RWPE1 (cell line): ENCODE measurements around the gene THSD4.

Experiments used
- CTCF ChIA-PET: fragments of 350-600 bp; sonication (Branson Sonifier 250); formaldehyde crosslinking; extraction: SDS; loops from one replicate; lab custom pipeline; 2021; lab: Yijun Ruan, JAX
- POLR2A ChIA-PET: fragments of 400-600 bp; formaldehyde crosslinking; extraction: SDS; loops from one replicate; lab custom pipeline; 2020; ENCODE audit warnings: antibody characterized with exemption; ENCODE audit not compliant: low non-redundant PET; lab: Yijun Ruan, JAX
- DNase-seq: peaks from one replicate; pipeline ENCODE4 v3.0.0; 2012; ENCODE audit warnings: low spot score
- H3K27ac ChIP-seq: fragments of 450-650 bp; 2 replicates; pipeline ENCODE4 v1.5.1; 2017
- TF ChIP-seq, protein P1 (sequence below): fragments of 450-650 bp; conservative IDR thresholded peaks from 2 replicates; pipeline ENCODE4 v1.5.1; 2017; ENCODE audit warnings: low read depth, mild to moderate bottlenecking

THSD4 gene

DNA sequence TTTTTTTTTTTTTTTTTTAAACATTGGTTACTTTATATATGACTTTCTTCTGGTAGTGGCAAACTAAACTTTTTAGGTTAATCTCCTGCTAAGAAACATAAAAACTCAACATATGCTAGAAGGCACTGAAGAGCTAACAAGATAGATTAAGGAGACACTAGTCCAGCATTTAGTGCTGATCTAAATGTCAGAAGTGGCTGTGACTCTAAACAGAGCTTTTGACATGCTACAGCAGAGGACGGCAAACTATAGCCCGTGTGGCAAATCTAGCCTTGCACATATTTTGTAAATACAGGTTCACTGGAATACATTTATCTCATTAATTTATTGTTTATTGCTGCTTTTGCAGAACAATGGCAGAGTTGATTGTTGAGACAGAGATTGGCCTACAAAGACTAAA lies 715.7 kb downstream of the THSD4 start:
- TF ChIP-seq, protein P1, sequence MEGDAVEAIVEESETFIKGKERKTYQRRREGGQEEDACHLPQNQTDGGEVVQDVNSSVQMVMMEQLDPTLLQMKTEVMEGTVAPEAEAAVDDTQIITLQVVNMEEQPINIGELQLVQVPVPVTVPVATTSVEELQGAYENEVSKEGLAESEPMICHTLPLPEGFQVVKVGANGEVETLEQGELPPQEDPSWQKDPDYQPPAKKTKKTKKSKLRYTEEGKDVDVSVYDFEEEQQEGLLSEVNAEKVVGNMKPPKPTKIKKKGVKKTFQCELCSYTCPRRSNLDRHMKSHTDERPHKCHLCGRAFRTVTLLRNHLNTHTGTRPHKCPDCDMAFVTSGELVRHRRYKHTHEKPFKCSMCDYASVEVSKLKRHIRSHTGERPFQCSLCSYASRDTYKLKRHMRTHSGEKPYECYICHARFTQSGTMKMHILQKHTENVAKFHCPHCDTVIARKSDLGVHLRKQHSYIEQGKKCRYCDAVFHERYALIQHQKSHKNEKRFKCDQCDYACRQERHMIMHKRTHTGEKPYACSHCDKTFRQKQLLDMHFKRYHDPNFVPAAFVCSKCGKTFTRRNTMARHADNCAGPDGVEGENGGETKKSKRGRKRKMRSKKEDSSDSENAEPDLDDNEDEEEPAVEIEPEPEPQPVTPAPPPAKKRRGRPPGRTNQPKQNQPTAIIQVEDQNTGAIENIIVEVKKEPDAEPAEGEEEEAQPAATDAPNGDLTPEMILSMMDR: no peak
- POLR2A ChIA-PET: no interaction called here
- CTCF ChIA-PET: no interaction called here
- no peak for DNase-seq
- no peak overlapping the region for H3K27ac ChIP-seq
